NCI-H2171 (cell line): ENCODE measurements around the gene LZTS2.
"Not testable (repeated sequence)": the region's sequence is repeated elsewhere in the genome, so short reads cannot be mapped to it uniquely, and the experiment has no call there.

Source experiments
- DNase-seq: peaks from one replicate; lab custom pipeline; 2025; lab: John Stamatoyannopoulos, UW

Gene LZTS2

GRCh38 chr10:101033276-101033675, 33.7 kb downstream of the LZTS2 start:
- DNase-seq: no peak

GRCh38 chr10:101034404-101034803, 34.8 kb downstream of the LZTS2 start:
- not testable (repeated sequence) for DNase-seq

- DNase-seq: no peak
These were observed 35.7 kb downstream of the LZTS2 start for GRCh38 chr10:101035314-101035713.

GRCh38 chr10:101035916-101036702, 36.5 kb downstream of the LZTS2 start:
- no peak for DNase-seq

GRCh38 chr10:101036726-101037125, 37.1 kb downstream of the LZTS2 start:
- no peak for DNase-seq

- DNase-seq: no peak
These were observed 38.9 kb downstream of the LZTS2 start for GRCh38 chr10:101038484-101038883.

GRCh38 chr10:101040061-101040460, 40.5 kb downstream of the LZTS2 start:
- DNase-seq: no peak

GRCh38 chr10:101040851-101041250, 41.2 kb downstream of the LZTS2 start:
- no peak for DNase-seq

GRCh38 chr10:101041252-101041761, 41.7 kb downstream of the LZTS2 start:
- DNase-seq: peak; percentile 43

GRCh38 chr10:101042118-101042517, 42.5 kb downstream of the LZTS2 start:
- no peak for DNase-seq

- DNase-seq: peak; percentile 93
These were observed 43.2 kb downstream of the LZTS2 start for GRCh38 chr10:101042667-101043362.

GRCh38 chr10:101043363-101043707, 43.7 kb downstream of the LZTS2 start:
- no peak for DNase-seq

GRCh38 chr10:101044117-101044516, 44.5 kb downstream of the LZTS2 start:
- no peak for DNase-seq

- peak; percentile 28 for DNase-seq
These were observed 47.0 kb downstream of the LZTS2 start for GRCh38 chr10:101046332-101047238.

- no peak for DNase-seq
These were observed 47.7 kb downstream of the LZTS2 start for GRCh38 chr10:101047268-101047667.

- DNase-seq: no peak
These were observed 48.6 kb downstream of the LZTS2 start for GRCh38 chr10:101047961-101048892.

GRCh38 chr10:101050208-101051069, 50.8 kb downstream of the LZTS2 start:
- peak; percentile 67 for DNase-seq

GRCh38 chr10:101052285-101052684, 52.7 kb downstream of the LZTS2 start:
- DNase-seq: no peak

GRCh38 chr10:101053516-101053915, 53.9 kb downstream of the LZTS2 start:
- no peak for DNase-seq

GRCh38 chr10:101054351-101054750, 54.7 kb downstream of the LZTS2 start:
- DNase-seq: no peak
